Measurements from ENCODE around the gene SYNPO2. TPM values are rescaled to one million over a fixed set of nuclear protein-coding genes. Genes with fewer than 3 reads are reported as not detected.

Gene SYNPO2
- total and polyA plus RNA-seq, 2 of the 8 experiments (the other 6 are each of a cell fraction or from before 2014, with no cell fraction given), result 0.50 to 4.2 TPM

DNA sequence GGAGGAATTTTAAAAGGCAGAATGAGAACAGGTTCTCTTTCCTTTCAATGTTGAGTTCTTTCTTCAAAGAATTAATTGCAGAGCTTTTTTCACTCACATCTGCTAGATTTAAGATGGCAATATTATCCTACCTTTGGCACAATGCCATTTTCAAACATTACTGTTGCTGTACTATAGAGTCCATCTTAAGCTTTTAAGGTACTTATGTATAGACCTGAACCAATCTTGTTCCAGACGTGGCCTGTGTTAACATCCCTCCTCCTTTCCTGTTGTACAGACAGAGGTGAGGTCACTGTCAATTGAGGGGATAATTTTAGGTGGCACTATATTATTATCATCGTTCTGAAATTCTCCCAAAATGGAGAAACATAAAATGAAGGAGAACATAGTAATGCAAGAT lies 194.0 kb downstream of the SYNPO2 start:
- no peak for FAIRE-seq
- POLR2A ChIA-PET (ENCODE audit: partially characterized antibody), result no interaction called here
- no peak overlapping the region for H4K8ac ChIP-seq (ENCODE audit: extremely low read depth, insufficient read depth, low read length)
- TF ChIP-seq ASH2L (IDR thresholded peaks at IDR 0.05; ENCODE audit: low read length) (no peak), CBX5 (IDR thresholded peaks at IDR 0.05; ENCODE audit: low read depth, low read length) (no peak), RAD21 (IDR thresholded peaks at IDR 0.05 in 1 of 2, conservative IDR thresholded peaks at IDR 0.05 in 1 of 2; ENCODE audit: low read depth in 2 of 2, low read length in 2 of 2) (no peak), TCF12 (IDR thresholded peaks at IDR 0.05; ENCODE audit: low read depth, low read length) (no peak), FOSL1 (IDR thresholded peaks at IDR 0.05; ENCODE audit: insufficient read depth, low read depth, low read length) (no peak), TAF1 (IDR thresholded peaks at IDR 0.05; ENCODE audit: low read depth, low read length) (no peak), SIX5 (IDR thresholded peaks at IDR 0.05; ENCODE audit: low read depth, low read length) (no peak), MAFK (IDR thresholded peaks at IDR 0.05; ENCODE audit: low read depth, low read length) (no peak), BACH1 (IDR thresholded peaks at IDR 0.05; ENCODE audit: low read length) (no peak), KDM1A (IDR thresholded peaks at IDR 0.05; ENCODE audit: borderline replicate concordance, low read length) (no peak), SIN3A (conservative IDR thresholded peaks at IDR 0.05 in 1 of 2, IDR thresholded peaks at IDR 0.05 in 1 of 2; ENCODE audit: low read depth in 1 of 2, low read length in 2 of 2) (no peak), PHF8 (conservative IDR thresholded peaks at IDR 0.05; ENCODE audit: low read depth, low read length) (no peak), EZH2 (IDR thresholded peaks at IDR 0.05; ENCODE audit: low read depth, low read length, severe bottlenecking) (no peak)
- TF ChIP-seq, protein P1, sequence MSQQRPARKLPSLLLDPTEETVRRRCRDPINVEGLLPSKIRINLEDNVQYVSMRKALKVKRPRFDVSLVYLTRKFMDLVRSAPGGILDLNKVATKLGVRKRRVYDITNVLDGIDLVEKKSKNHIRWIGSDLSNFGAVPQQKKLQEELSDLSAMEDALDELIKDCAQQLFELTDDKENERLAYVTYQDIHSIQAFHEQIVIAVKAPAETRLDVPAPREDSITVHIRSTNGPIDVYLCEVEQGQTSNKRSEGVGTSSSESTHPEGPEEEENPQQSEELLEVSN (IDR thresholded peaks at IDR 0.05), result no peak

More for the DNA sequence above, 194.0 kb downstream of the SYNPO2 start:
- CTCF ChIA-PET (ENCODE audit: partially characterized antibody), result no interaction called here
- no peak overlapping the region for H3K9ac ChIP-seq (replicated peaks in 1 of 4; ENCODE audit: extremely low read depth in 1 of 4, low read depth in 3 of 4, low read length in 3 of 4)
- H3K4me1 ChIP-seq (replicated peaks in 1 of 4; ENCODE audit: control insufficient read depth in 3 of 4, insufficient read depth in 4 of 4, low read length in 3 of 4), result no peaks in the 10 kb centered on the region
- no peak overlapping the region for H4K91ac ChIP-seq (replicated peaks; ENCODE audit: insufficient read length, low read length)
- H2AFZ ChIP-seq (ENCODE audit: low read length), result no peak overlapping the region
- no peak overlapping the region for H2BK15ac ChIP-seq (ENCODE audit: low read length)
- no peak for DNase-seq (ENCODE audit: low read depth in 1 of 2, low spot score in 2 of 2)
- no peak overlapping the region for H3K27ac ChIP-seq (ENCODE audit: low read depth, low read length)
- no peak overlapping the region for H2BK5ac ChIP-seq (ENCODE audit: low read depth, low read length)
- H3K36me3 ChIP-seq (ENCODE audit: control insufficient read depth in 2 of 4, insufficient read depth in 4 of 4, low read length in 3 of 4), result no peaks in the 10 kb centered on the region
- H3K23ac ChIP-seq (ENCODE audit: insufficient read length), result no peak overlapping the region
- no peak overlapping the region for H4K5ac ChIP-seq (ENCODE audit: insufficient read length, low read depth, low read length)
- no peak overlapping the region for H3K4me3 ChIP-seq (ENCODE audit: extremely low read depth in 1 of 4, insufficient read depth in 2 of 4, low read depth in 3 of 4, low read length in 4 of 4)
- no peak overlapping the region for H3K4ac ChIP-seq (replicated peaks; ENCODE audit: insufficient read length, low read depth, low read length)
- no peak overlapping the region for H2AK5ac ChIP-seq (ENCODE audit: low read depth, low read length)
- H3K9me3 ChIP-seq (ENCODE audit: insufficient read depth in 2 of 2, low read depth in 1 of 2, low read length in 1 of 2), result no peaks in the 10 kb centered on the region
- no peak overlapping the region for H3K56ac ChIP-seq (replicated peaks; ENCODE audit: insufficient read length, low read depth, low read length)
- 79% methylated on average over 2 of the region's 2 CpGs; no CpG with 5 or more reads in 1 of the 2 experiments for WGBS, 2 experiments (ENCODE audit: extremely low coverage in 1 of 2, insufficient coverage in 1 of 2, insufficient read length in 1 of 2, insufficient replicate concordance in 2 of 2, low coverage in 1 of 2, low lambda C conversion rate in 2 of 2, missing lambda C conversion rate in 1 of 2)
- H3K79me1 ChIP-seq (ENCODE audit: low read depth, low read length), result no peaks in the 10 kb centered on the region
- H2BK12ac ChIP-seq (ENCODE audit: low read depth, low read length), result no peak overlapping the region
- no peaks in the 10 kb centered on the region for H3K23me2 ChIP-seq (ENCODE audit: low read depth, low read length)
- H2BK120ac ChIP-seq (replicated peaks; ENCODE audit: low read depth, low read length), result no peak overlapping the region
- H3K18ac ChIP-seq (ENCODE audit: extremely low read depth, low read length), result no peak overlapping the region
- no peaks in the 10 kb centered on the region for H4K20me1 ChIP-seq (replicated peaks in 1 of 2; ENCODE audit: control insufficient read depth in 1 of 2, insufficient read depth in 2 of 2, low read length in 2 of 2)
- H3K27me3 ChIP-seq (replicated peaks in 1 of 4; ENCODE audit: control insufficient read depth in 3 of 4, extremely low read depth in 1 of 4, insufficient read depth in 3 of 4, low read length in 3 of 4), result no peaks in the 10 kb centered on the region
- no peak overlapping the region for H2BK20ac ChIP-seq (ENCODE audit: low read length)
- H3K4me2 ChIP-seq (ENCODE audit: insufficient read depth in 1 of 2, low read depth in 2 of 2, low read length in 2 of 2), result no peak overlapping the region
- H3K79me2 ChIP-seq (ENCODE audit: control insufficient read depth in 1 of 2, insufficient read depth in 2 of 2, low read length in 2 of 2), result no peaks in the 10 kb centered on the region
- no peak overlapping the region for H3K14ac ChIP-seq (ENCODE audit: insufficient read length)

All from H1 (cell line).